Measurements from ENCODE around the gene ZFAND3.

ZFAND3 gene

GRCh38 chr6:37819177-37819801 lies at the start of gene ZFAND3:
Gene ZFAND3 (plus strand): TSS chr6:37819727. CDS start chr6:37819946, 219 bp downstream.
- DNase-seq (ENCODE audit: low spot score): peak; percentile 97
- Histone ChIP-seq H3K27ac (peak within 1 kb of the TSS; percentile 96 to 97), H3K4me3 (peak within 1 kb of the TSS; percentile 95)
- TF ChIP-seq CTCF (IDR thresholded peaks at IDR 0.05): no peak

- no peak overlapping the region for H3K27ac ChIP-seq
These were observed 45.4 kb upstream of the ZFAND3 start for GRCh38 chr6:37774028-37774680.

GRCh38 chr6:37776566-37776965 lies 43.0 kb upstream of the ZFAND3 start:
- DNase-seq (ENCODE audit: low spot score): no peak
- no peak for TF ChIP-seq CTCF (IDR thresholded peaks at IDR 0.05)
- no peak overlapping the region for H3K27ac ChIP-seq

More at GRCh38 chr6:37774028-37774680, 45.4 kb upstream of the ZFAND3 start:
- DNase-seq (ENCODE audit: low spot score): no peak
- no peak overlapping the region for H3K4me3 ChIP-seq
- TF ChIP-seq CTCF (IDR thresholded peaks at IDR 0.05): no peak

GRCh38 chr6:37777272-37777834 lies 42.2 kb upstream of the ZFAND3 start:
- no peak for TF ChIP-seq CTCF (IDR thresholded peaks at IDR 0.05)
- no peak overlapping the region for H3K4me3 ChIP-seq
- no peak for DNase-seq (ENCODE audit: low spot score)
- H3K27ac ChIP-seq: no peak overlapping the region

More at GRCh38 chr6:37776566-37776965, 43.0 kb upstream of the ZFAND3 start:
- no peak overlapping the region for H3K4me3 ChIP-seq

- no peak overlapping the region for H3K4me3 ChIP-seq
- TF ChIP-seq CTCF (IDR thresholded peaks at IDR 0.05): no peak
- no peak for DNase-seq (ENCODE audit: low spot score)
- no peak overlapping the region for H3K27ac ChIP-seq
These were observed 40.3 kb upstream of the ZFAND3 start for GRCh38 chr6:37779111-37779800.

- Histone ChIP-seq H3K4me3 (no peak overlapping the region), H3K27ac (no peak overlapping the region)
- DNase-seq (ENCODE audit: low spot score): no peak
- no peak for TF ChIP-seq CTCF (IDR thresholded peaks at IDR 0.05)
These were observed 39.5 kb upstream of the ZFAND3 start for GRCh38 chr6:37779902-37780628.
